ENCODE measurements around the gene GOLT1B. TPM values are rescaled to one million over a fixed set of nuclear protein-coding genes. Genes with fewer than 3 reads are reported as not detected.

The GOLT1B gene
- total RNA-seq, 1 donor from 2014 or later = 90.3 TPM

DNA sequence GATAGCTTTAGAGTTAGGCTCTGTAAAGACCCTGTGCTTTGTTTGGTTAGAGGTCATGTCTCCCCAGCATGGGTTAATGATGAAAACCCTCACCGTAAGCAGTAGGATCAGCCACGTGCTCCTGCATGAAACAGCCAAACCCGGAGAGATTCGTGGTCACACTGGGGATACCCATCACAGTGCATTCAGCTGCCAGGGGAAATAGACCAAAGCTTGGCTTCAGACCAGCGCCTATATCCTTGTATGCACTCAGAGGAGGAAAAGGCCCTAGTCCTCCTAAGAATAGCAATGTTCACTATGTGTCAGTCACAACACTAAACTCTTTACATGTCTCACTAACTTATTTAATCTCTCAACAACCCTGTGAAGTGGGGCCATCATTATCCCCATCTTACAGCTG is 40.8 kb downstream of the GOLT1B start:
- H3K4me2 ChIP-seq (ENCODE audit: low read length) = no peak overlapping the region
- H3K36me3 Mint-ChIP-seq (ENCODE audit: low read depth, unreplicated experiment) = no peaks in the 10 kb centered on the region
- peaks cover 15% of the 10 kb centered on the region for H3K4me1 Mint-ChIP-seq (ENCODE audit: low read depth, unreplicated experiment)
- no peaks in the 10 kb centered on the region for H3K36me3 ChIP-seq (ENCODE audit: insufficient read depth, low read length)
- no peaks in the 10 kb centered on the region for H3K4me1 ChIP-seq (ENCODE audit: insufficient read depth, low read length)
- no peak overlapping the region for H3K9ac ChIP-seq (ENCODE audit: low read length)
- TF ChIP-seq EZH2 (IDR thresholded peaks at IDR 0.05; ENCODE audit: insufficient read depth, low read length) = no peak
- TF ChIP-seq, protein P1, sequence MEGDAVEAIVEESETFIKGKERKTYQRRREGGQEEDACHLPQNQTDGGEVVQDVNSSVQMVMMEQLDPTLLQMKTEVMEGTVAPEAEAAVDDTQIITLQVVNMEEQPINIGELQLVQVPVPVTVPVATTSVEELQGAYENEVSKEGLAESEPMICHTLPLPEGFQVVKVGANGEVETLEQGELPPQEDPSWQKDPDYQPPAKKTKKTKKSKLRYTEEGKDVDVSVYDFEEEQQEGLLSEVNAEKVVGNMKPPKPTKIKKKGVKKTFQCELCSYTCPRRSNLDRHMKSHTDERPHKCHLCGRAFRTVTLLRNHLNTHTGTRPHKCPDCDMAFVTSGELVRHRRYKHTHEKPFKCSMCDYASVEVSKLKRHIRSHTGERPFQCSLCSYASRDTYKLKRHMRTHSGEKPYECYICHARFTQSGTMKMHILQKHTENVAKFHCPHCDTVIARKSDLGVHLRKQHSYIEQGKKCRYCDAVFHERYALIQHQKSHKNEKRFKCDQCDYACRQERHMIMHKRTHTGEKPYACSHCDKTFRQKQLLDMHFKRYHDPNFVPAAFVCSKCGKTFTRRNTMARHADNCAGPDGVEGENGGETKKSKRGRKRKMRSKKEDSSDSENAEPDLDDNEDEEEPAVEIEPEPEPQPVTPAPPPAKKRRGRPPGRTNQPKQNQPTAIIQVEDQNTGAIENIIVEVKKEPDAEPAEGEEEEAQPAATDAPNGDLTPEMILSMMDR (IDR thresholded peaks at IDR 0.05; ENCODE audit: insufficient read depth, low read depth, low read length) = no peak
- H2AFZ ChIP-seq (ENCODE audit: low read depth, low read length) = no peak overlapping the region
- H4K20me1 ChIP-seq (ENCODE audit: insufficient read depth, low read length) = no peaks in the 10 kb centered on the region
- no peaks in the 10 kb centered on the region for H3K27me3 Mint-ChIP-seq (ENCODE audit: low read depth, unreplicated experiment)
- no peak overlapping the region for H3K27ac ChIP-seq (ENCODE audit: low read depth, low read length)
- H3K79me2 ChIP-seq (ENCODE audit: insufficient read depth, low read length) = no peaks in the 10 kb centered on the region
- FAIRE-seq (no peak), DNase-seq (ENCODE audit: low read depth) (no peak)
- H3K4me3 ChIP-seq (ENCODE audit: insufficient read depth, low read depth, low read length) = no peak overlapping the region
- H3K27me3 ChIP-seq (ENCODE audit: insufficient read depth, low read length) = no peaks in the 10 kb centered on the region
- H3K4me3 Mint-ChIP-seq (ENCODE audit: unreplicated experiment) = no peak overlapping the region
- no peaks in the 10 kb centered on the region for H3K9me3 ChIP-seq (ENCODE audit: insufficient read depth, low read depth, low read length)
- H3K27ac Mint-ChIP-seq (ENCODE audit: unreplicated experiment) = no peak overlapping the region
- H3K9me3 Mint-ChIP-seq (ENCODE audit: unreplicated experiment) = no peaks in the 10 kb centered on the region

DNA sequence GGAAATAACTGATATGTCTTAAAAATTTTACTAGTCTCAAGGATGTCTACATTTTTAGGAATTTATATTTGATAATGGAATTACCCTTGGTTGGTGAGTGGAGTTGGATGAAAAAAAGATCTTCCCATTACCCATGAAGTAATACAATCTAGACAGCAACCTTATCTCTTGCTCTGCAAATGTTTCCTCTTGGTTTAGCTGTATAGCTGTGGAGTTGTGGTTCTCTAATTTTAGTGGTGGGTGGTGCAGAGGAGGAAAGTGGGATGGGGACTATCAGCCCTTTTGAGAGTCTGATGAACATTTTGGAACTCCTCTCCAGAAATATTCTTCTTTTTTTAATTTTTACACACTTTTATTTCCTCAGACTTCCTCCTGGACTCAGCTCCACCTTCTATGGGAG is 41.6 kb downstream of the GOLT1B start:
- Histone ChIP-seq H3K27me3 (ENCODE audit: insufficient read depth, low read length) (no peaks in the 10 kb centered on the region), H3K27ac (ENCODE audit: low read depth, low read length) (no peak overlapping the region), H3K4me2 (ENCODE audit: low read length) (no peak overlapping the region), H3K79me2 (ENCODE audit: insufficient read depth, low read length) (no peaks in the 10 kb centered on the region), H3K4me3 (ENCODE audit: insufficient read depth, low read depth, low read length) (no peak overlapping the region), H3K9ac (ENCODE audit: low read length) (no peak overlapping the region), H2AFZ (ENCODE audit: low read depth, low read length) (no peak overlapping the region), H3K36me3 (ENCODE audit: insufficient read depth, low read length) (no peaks in the 10 kb centered on the region), H3K9me3 (ENCODE audit: insufficient read depth, low read depth, low read length) (no peaks in the 10 kb centered on the region), H4K20me1 (ENCODE audit: insufficient read depth, low read length) (no peaks in the 10 kb centered on the region), H3K4me1 (ENCODE audit: insufficient read depth, low read length) (no peaks in the 10 kb centered on the region)
- Mint-ChIP-seq H3K9me3 (ENCODE audit: unreplicated experiment) (no peaks in the 10 kb centered on the region), H3K27me3 (ENCODE audit: low read depth, unreplicated experiment) (no peaks in the 10 kb centered on the region), H3K27ac (ENCODE audit: unreplicated experiment) (no peak overlapping the region), H3K4me3 (ENCODE audit: unreplicated experiment) (no peak overlapping the region), H3K4me1 (ENCODE audit: low read depth, unreplicated experiment) (peaks cover 19% of the 10 kb centered on the region), H3K36me3 (ENCODE audit: low read depth, unreplicated experiment) (no peaks in the 10 kb centered on the region)
- no peak for DNase-seq (ENCODE audit: low read depth)
- TF ChIP-seq, protein P1 (IDR thresholded peaks at IDR 0.05; ENCODE audit: insufficient read depth, low read depth, low read length) = no peak
- TF ChIP-seq EZH2 (IDR thresholded peaks at IDR 0.05; ENCODE audit: insufficient read depth, low read length) = no peak
- FAIRE-seq = no peak

DNA sequence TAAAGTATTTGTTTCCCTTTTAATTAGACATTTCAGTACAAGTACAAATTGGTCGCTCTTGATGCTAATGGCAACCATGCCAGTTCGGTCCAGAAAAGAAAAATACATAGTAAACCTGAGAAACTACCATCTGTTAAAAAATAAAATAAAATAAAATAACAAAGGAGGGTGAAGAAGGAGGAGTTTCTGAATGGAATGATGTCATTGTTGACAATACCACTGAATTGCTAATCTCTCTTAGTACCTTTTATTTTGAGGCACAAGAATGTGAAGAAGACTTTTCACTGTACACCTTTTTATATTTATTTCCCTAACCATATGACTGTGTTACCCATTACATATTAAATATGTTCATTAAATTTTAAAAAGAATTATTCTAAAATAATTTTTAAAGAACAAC is 44.0 kb downstream of the GOLT1B start:
- Histone ChIP-seq H3K36me3 (ENCODE audit: insufficient read depth, low read length) (no peaks in the 10 kb centered on the region), H4K20me1 (ENCODE audit: insufficient read depth, low read length) (no peaks in the 10 kb centered on the region), H3K9ac (ENCODE audit: low read length) (no peak overlapping the region), H3K27me3 (ENCODE audit: insufficient read depth, low read length) (no peaks in the 10 kb centered on the region), H3K79me2 (ENCODE audit: insufficient read depth, low read length) (no peaks in the 10 kb centered on the region), H3K4me1 (ENCODE audit: insufficient read depth, low read length) (no peaks in the 10 kb centered on the region), H3K4me3 (ENCODE audit: insufficient read depth, low read depth, low read length) (no peak overlapping the region), H3K9me3 (ENCODE audit: insufficient read depth, low read depth, low read length) (no peaks in the 10 kb centered on the region), H3K27ac (ENCODE audit: low read depth, low read length) (no peak overlapping the region), H2AFZ (ENCODE audit: low read depth, low read length) (no peak overlapping the region), H3K4me2 (ENCODE audit: low read length) (no peak overlapping the region)
- FAIRE-seq (no peak), DNase-seq (ENCODE audit: low read depth) (no peak)
- Mint-ChIP-seq H3K4me3 (ENCODE audit: unreplicated experiment) (no peak overlapping the region), H3K36me3 (ENCODE audit: low read depth, unreplicated experiment) (no peaks in the 10 kb centered on the region), H3K9me3 (ENCODE audit: unreplicated experiment) (no peaks in the 10 kb centered on the region), H3K27me3 (ENCODE audit: low read depth, unreplicated experiment) (no peaks in the 10 kb centered on the region), H3K4me1 (ENCODE audit: low read depth, unreplicated experiment) (peaks cover 19% of the 10 kb centered on the region), H3K27ac (ENCODE audit: unreplicated experiment) (no peak overlapping the region)
- no peak for TF ChIP-seq EZH2 (IDR thresholded peaks at IDR 0.05; ENCODE audit: insufficient read depth, low read length)
- TF ChIP-seq, protein P1 (IDR thresholded peaks at IDR 0.05; ENCODE audit: insufficient read depth, low read depth, low read length) = no peak

Measured in astrocyte (in vitro differentiated cells and primary cell).